SU-DHL-6 (cell line): ENCODE data around the gene MYBBP1A.

ENCODE experiments used
- H2AFZ ChIP-seq: fragments of 200-600 bp; sonication (generic); 2 replicates; pipeline ENCODE4 v1.6.1; 2014; ENCODE audit warnings: low read depth, mild to moderate bottlenecking, moderate library complexity, mixed read lengths, antibody characterized with exemption, low read length; ENCODE audit not compliant: severe bottlenecking
- H3F3A ChIP-seq: fragments of 200-600 bp; shearing (Covaris generic); 2 replicates; pipeline ENCODE4 v1.6.0; 2016; ENCODE audit warnings: antibody characterized with exemption, mild to moderate bottlenecking; ENCODE audit not compliant: insufficient read depth
- H3K27ac ChIP-seq: fragments of 200-600 bp; sonication (generic); 2 replicates; pipeline ENCODE4 v1.5.1; 2016; ENCODE audit warnings: low read depth, mild to moderate bottlenecking, low read length, moderate library complexity, mixed read lengths
- H3K27me3 ChIP-seq: fragments of 200-600 bp; sonication (generic), shearing (Covaris generic); 2 replicates; pipeline ENCODE4 v1.6.0; 2014; ENCODE audit warnings: mild to moderate bottlenecking, low read length
- H3K36me3 ChIP-seq: fragments of 200-600 bp; sonication (generic); 2 replicates; pipeline ENCODE4 v1.6.1; 2014; ENCODE audit warnings: mild to moderate bottlenecking, low read length, mixed read lengths
- H3K4me2 ChIP-seq: fragments of 300-600, 200-600 bp; shearing (Covaris generic), sonication (generic); 2 replicates; pipeline ENCODE4 v1.6.0; 2014; ENCODE audit warnings: low read length, low read depth, mild to moderate bottlenecking; ENCODE audit not compliant: poor library complexity, severe bottlenecking
- H3K4me3 ChIP-seq: fragments of 200-600 bp; sonication (generic); 2 replicates; pipeline ENCODE4 v1.5.1; 2014; ENCODE audit warnings: antibody characterized with exemption, low read length, mild to moderate bottlenecking, mixed read lengths; ENCODE audit not compliant: insufficient read depth, poor library complexity, severe bottlenecking
- H3K79me2 ChIP-seq: fragments of 200-600 bp; sonication (generic); 2 replicates; pipeline ENCODE4 v1.6.1; 2014; ENCODE audit warnings: mild to moderate bottlenecking, low read length, moderate library complexity; ENCODE audit not compliant: insufficient read depth
- H3K9ac ChIP-seq: fragments of 200-600 bp; sonication (generic); 2 replicates; pipeline ENCODE4 v1.7.0; 2014; ENCODE audit warnings: mild to moderate bottlenecking, low read length
- H3K9me2 ChIP-seq: fragments of 200-600 bp; sonication (generic); replicated peaks from 2 replicates; pipeline ENCODE4 v1.6.1; 2014; ENCODE audit warnings: low read length; ENCODE audit not compliant: insufficient read depth
- H3K9me3 ChIP-seq: fragments of 200-600 bp; sonication (generic); 2 replicates; pipeline ENCODE4 v1.6.1; 2014; ENCODE audit warnings: low read length, mixed read lengths; ENCODE audit not compliant: insufficient read depth
- H4K20me1 ChIP-seq: fragments of 200-600 bp; sonication (generic); 2 replicates; pipeline ENCODE4 v1.6.1; 2014; ENCODE audit warnings: low read depth, mild to moderate bottlenecking, antibody characterized with exemption, low read length, moderate library complexity, mixed read lengths
- CTCF ChIP-seq: fragments of 200-600 bp; sonication (generic); IDR thresholded peaks from one replicate; pipeline ENCODE4 v1.5.1; 2017; ENCODE audit warnings: antibody characterized with exemption, mild to moderate bottlenecking, low read length, moderate library complexity; ENCODE audit not compliant: insufficient read depth, poor library complexity, severe bottlenecking
- EZH2phosphoT487 ChIP-seq: fragments of 200-600 bp; sonication (generic), shearing (Covaris generic); conservative IDR thresholded peaks from 2 replicates; pipeline ENCODE4 v1.6.1; 2018; ENCODE audit warnings: mild to moderate bottlenecking, antibody characterized with exemption, low read length, moderate library complexity, mixed read lengths

The MYBBP1A gene

GRCh38 chr17:4529533-4530152 is 25.5 kb downstream of the MYBBP1A start:
- H3K36me3 ChIP-seq, result no peaks in the 10 kb centered on the region
- no peaks in the 10 kb centered on the region for H3F3A ChIP-seq
- H3K9ac ChIP-seq, result no peak overlapping the region
- TF ChIP-seq CTCF (no peak), EZH2phosphoT487 (no peak)
- no peak overlapping the region for H2AFZ ChIP-seq
- H3K27me3 ChIP-seq, result no peaks in the 10 kb centered on the region
- H3K9me2 ChIP-seq, result no peaks in the 10 kb centered on the region
- H3K4me3 ChIP-seq, result no peak overlapping the region
- H3K9me3 ChIP-seq, result no peaks in the 10 kb centered on the region
- H4K20me1 ChIP-seq, result no peaks in the 10 kb centered on the region
- no peak overlapping the region for H3K27ac ChIP-seq
- H3K4me2 ChIP-seq, result no peak overlapping the region
- H3K79me2 ChIP-seq, result no peaks in the 10 kb centered on the region

GRCh38 chr17:4527566-4528125 is 27.5 kb downstream of the MYBBP1A start:
- Histone ChIP-seq H2AFZ (no peak overlapping the region), H3K4me3 (no peak overlapping the region), H3K4me2 (no peak overlapping the region), H3K79me2 (no peaks in the 10 kb centered on the region), H3K27me3 (no peaks in the 10 kb centered on the region), H3K9ac (no peak overlapping the region), H4K20me1 (no peaks in the 10 kb centered on the region), H3K36me3 (no peaks in the 10 kb centered on the region), H3K27ac (no peak overlapping the region), H3K9me2 (no peaks in the 10 kb centered on the region), H3K9me3 (no peaks in the 10 kb centered on the region), H3F3A (peaks cover 5% of the 10 kb centered on the region)
- no peak for TF ChIP-seq EZH2phosphoT487

GRCh38 chr17:4527134-4527533 is 28.1 kb downstream of the MYBBP1A start:
- no peak overlapping the region for H3K27ac ChIP-seq

More at GRCh38 chr17:4527134-4527533, 28.1 kb downstream of the MYBBP1A start:
- no peaks in the 10 kb centered on the region for H3K27me3 ChIP-seq
- peaks cover 5% of the 10 kb centered on the region for H3F3A ChIP-seq
- H2AFZ ChIP-seq, result no peak overlapping the region
- H3K79me2 ChIP-seq, result no peaks in the 10 kb centered on the region
- no peak overlapping the region for H3K4me2 ChIP-seq
- H3K9me3 ChIP-seq, result no peaks in the 10 kb centered on the region
- H3K9ac ChIP-seq, result no peak overlapping the region
- no peaks in the 10 kb centered on the region for H3K9me2 ChIP-seq
- H3K36me3 ChIP-seq, result no peaks in the 10 kb centered on the region
- no peak for TF ChIP-seq EZH2phosphoT487
- TF ChIP-seq CTCF, result no peak
- H3K4me3 ChIP-seq, result no peak overlapping the region
- no peaks in the 10 kb centered on the region for H4K20me1 ChIP-seq
